ENCODE measurements around the gene CCDC148.

DNA sequence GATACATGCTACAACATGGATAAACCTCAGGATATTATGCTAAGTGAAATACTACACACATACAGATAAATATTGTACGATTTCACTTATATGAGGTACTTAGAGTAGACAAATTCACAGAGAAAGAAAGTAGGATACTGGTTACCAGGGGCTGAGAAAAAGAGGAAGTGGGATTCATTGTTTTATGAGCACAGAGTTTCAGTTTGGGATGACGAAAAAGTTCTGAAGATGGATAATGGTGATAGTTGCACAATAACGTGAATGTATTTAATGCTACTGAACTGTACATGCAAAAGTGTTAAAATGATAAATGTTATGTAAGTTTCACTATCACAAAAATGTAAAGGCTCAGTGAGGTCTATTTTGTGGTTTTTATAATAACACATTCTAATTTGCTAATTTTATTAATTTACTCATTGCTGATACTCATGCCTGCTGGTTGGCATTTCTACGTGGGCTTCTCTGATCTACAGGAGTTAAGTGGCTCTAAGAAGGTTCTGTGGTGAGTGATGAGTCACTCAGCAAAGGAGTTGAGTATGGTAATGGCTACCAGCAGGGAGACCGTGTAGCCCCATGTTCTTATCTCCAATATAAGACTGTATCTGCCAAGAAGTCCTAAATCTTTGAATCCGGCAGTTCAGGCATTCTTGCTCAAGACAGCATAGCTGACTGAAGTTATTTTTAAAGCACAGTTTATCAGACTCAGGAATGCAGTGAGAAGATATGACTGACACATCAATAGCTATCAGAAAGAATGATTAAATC, 313.8 kb downstream of the CCDC148 start:
- TF ChIP-seq EZH2 (IDR thresholded peaks at IDR 0.05; ENCODE audit: insufficient read depth, low read length): no peak
- TF ChIP-seq, protein P1, sequence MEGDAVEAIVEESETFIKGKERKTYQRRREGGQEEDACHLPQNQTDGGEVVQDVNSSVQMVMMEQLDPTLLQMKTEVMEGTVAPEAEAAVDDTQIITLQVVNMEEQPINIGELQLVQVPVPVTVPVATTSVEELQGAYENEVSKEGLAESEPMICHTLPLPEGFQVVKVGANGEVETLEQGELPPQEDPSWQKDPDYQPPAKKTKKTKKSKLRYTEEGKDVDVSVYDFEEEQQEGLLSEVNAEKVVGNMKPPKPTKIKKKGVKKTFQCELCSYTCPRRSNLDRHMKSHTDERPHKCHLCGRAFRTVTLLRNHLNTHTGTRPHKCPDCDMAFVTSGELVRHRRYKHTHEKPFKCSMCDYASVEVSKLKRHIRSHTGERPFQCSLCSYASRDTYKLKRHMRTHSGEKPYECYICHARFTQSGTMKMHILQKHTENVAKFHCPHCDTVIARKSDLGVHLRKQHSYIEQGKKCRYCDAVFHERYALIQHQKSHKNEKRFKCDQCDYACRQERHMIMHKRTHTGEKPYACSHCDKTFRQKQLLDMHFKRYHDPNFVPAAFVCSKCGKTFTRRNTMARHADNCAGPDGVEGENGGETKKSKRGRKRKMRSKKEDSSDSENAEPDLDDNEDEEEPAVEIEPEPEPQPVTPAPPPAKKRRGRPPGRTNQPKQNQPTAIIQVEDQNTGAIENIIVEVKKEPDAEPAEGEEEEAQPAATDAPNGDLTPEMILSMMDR (IDR thresholded peaks at IDR 0.05; ENCODE audit: insufficient read depth, low read depth, low read length): no peak
